HL-60 (cell line): ENCODE measurements around the gene PTPRU.

Source experiments
- DNase-seq, 2 experiments: peaks; one replicate each; pipeline ENCODE4 v3.0.0-alpha.2; 2010 to 2020; ENCODE audit warnings: low read depth in 1 of 2, low spot score in 1 of 2
- H3K27ac ChIP-seq: fragments of 250-450 bp; sonication (Bioruptor Pico); replicated peaks from 2 replicates; pipeline ENCODE4 v1.5.1; 2020; ENCODE audit warnings: mild to moderate bottlenecking, moderate library complexity
- H3K27me3 ChIP-seq: fragments of 250-450 bp; sonication (Bioruptor Pico); 2 replicates; pipeline ENCODE4 v1.5.1; 2021; ENCODE audit warnings: mild to moderate bottlenecking, moderate library complexity; ENCODE audit not compliant: insufficient read depth, poor library complexity, severe bottlenecking
- H3K4me3 ChIP-seq: replicated peaks from 2 replicates; pipeline ENCODE4 v1.5.1; 2011; ENCODE audit warnings: mild to moderate bottlenecking, control low read depth, low read length; ENCODE audit not compliant: insufficient read depth
- CTCF ChIP-seq: IDR thresholded peaks from one replicate; pipeline ENCODE4 v1.5.1; 2011; ENCODE audit warnings: low read length, control low read depth, inconsistent platforms; ENCODE audit not compliant: insufficient read depth
- GABPA ChIP-seq: IDR thresholded peaks from 2 replicates; pipeline ENCODE4 v1.6.1; 2012; ENCODE audit warnings: low read depth
- POLR2AphosphoS5 ChIP-seq: IDR thresholded peaks from 2 replicates; pipeline ENCODE4 v1.6.1; 2012; ENCODE audit warnings: low read depth
- REST ChIP-seq: IDR thresholded peaks from 2 replicates; pipeline ENCODE4 v1.6.1; 2012; ENCODE audit warnings: low read depth; ENCODE audit not compliant: insufficient replicate concordance
- SPI1 ChIP-seq: IDR thresholded peaks from 2 replicates; pipeline ENCODE4 v1.6.1; 2012; ENCODE audit warnings: low read depth, mild to moderate bottlenecking, borderline replicate concordance

Gene PTPRU

GRCh38 chr1:29331729-29332128 lies 95.4 kb downstream of the PTPRU start:
- Histone ChIP-seq H3K27me3 (peaks cover 2% of the 10 kb centered on the region), H3K4me3 (no peak overlapping the region), H3K27ac (no peak overlapping the region)
- no peak for TF ChIP-seq POLR2AphosphoS5
- TF ChIP-seq SPI1: no peak
- TF ChIP-seq GABPA: no peak
- DNase-seq: no peak

GRCh38 chr1:29332204-29332603 lies 95.9 kb downstream of the PTPRU start:
- TF ChIP-seq POLR2AphosphoS5 (no peak), SPI1 (peak; percentile 37; the same call in 1 of the 2 replicates), CTCF (peak; percentile 59)
- peaks cover 2% of the 10 kb centered on the region for H3K27me3 ChIP-seq
- no peak overlapping the region for H3K27ac ChIP-seq
- peak; percentile 13 to 39 for DNase-seq
- H3K4me3 ChIP-seq: no peak overlapping the region

GRCh38 chr1:29333008-29333407 lies 96.7 kb downstream of the PTPRU start:
- TF ChIP-seq REST (no peak), SPI1 (no peak), GABPA (no peak), POLR2AphosphoS5 (no peak), CTCF (no peak)
- no peak overlapping the region for H3K27ac ChIP-seq
- H3K27me3 ChIP-seq: peaks cover 2% of the 10 kb centered on the region
- no peak overlapping the region for H3K4me3 ChIP-seq
- DNase-seq: no peak

- no peak for DNase-seq
- peaks cover 2% of the 10 kb centered on the region for H3K27me3 ChIP-seq
- no peak overlapping the region for H3K27ac ChIP-seq
- H3K4me3 ChIP-seq: no peak overlapping the region
- no peak for TF ChIP-seq CTCF
- TF ChIP-seq GABPA: no peak
- TF ChIP-seq REST: no peak
- TF ChIP-seq POLR2AphosphoS5: no peak
- TF ChIP-seq SPI1: no peak
These were observed 99.3 kb downstream of the PTPRU start for GRCh38 chr1:29335573-29335972.
